Tibial nerve (tissue), 4 donors: ENCODE measurements around the gene FAM234A. TPM values are rescaled to one million over a fixed set of nuclear protein-coding genes. Genes with fewer than 3 reads are reported as not detected.
"Not testable (repeated sequence)": the region's sequence is repeated elsewhere in the genome, so short reads cannot be mapped to it uniquely, and the experiment has no call there.

ENCODE experiments used
- DNase-seq, 2 donors: peaks; one replicate each; pipeline ENCODE4 v3.0.0-alpha.2; 2019; ENCODE audit warnings: low spot score in 2 of 2
- H3K27ac ChIP-seq, 4 donors: fragments of 200-600 bp; sonication (generic) in 3 of 4; one replicate each; pipeline ENCODE4 v1.5.1; 2017 to 2019; ENCODE audit warnings: mild to moderate bottlenecking in 1 of 4
- H3K27me3 ChIP-seq, 2 donors: fragments of 200-600 bp; sonication (generic) in 1 of 2; one replicate each; pipeline versions ENCODE4 v1.5.1 to v1.6.0; 2017 to 2019
- H3K36me3 ChIP-seq, 3 donors: fragments of 200-600 bp; sonication (generic); one replicate each; pipeline ENCODE4 v1.5.1; 2018 to 2019
- H3K4me1 ChIP-seq, 4 donors: fragments of 200-600 bp; sonication (generic) in 3 of 4; one replicate each; pipeline ENCODE4 v1.5.1; 2017 to 2019
- H3K4me3 ChIP-seq, 4 donors: fragments of 200-600 bp; sonication (generic) in 3 of 4; one replicate each; pipeline ENCODE4 v1.5.1; 2017 to 2019; ENCODE audit warnings: mild to moderate bottlenecking in 1 of 4, moderate library complexity in 1 of 4
- H3K9me3 ChIP-seq, 4 donors: fragments of 200-600 bp; sonication (generic) in 3 of 4; one replicate each; pipeline ENCODE4 v1.5.1; 2017 to 2019
- EP300 ChIP-seq, 2 donors: sonication (generic); formaldehyde crosslinking; IDR thresholded peaks; one replicate each; pipeline ENCODE4 v1.6.1; 2017; ENCODE audit warnings: antibody characterized with exemption in 2 of 2, mild to moderate bottlenecking in 1 of 2
- POLR2A ChIP-seq, 2 donors: fragments of 450-650 bp; IDR thresholded peaks; one replicate each; pipeline ENCODE4 v1.6.1; 2017; ENCODE audit warnings: antibody characterized with exemption in 2 of 2, mild to moderate bottlenecking in 2 of 2, moderate library complexity in 2 of 2
- WGBS, 2 donors: methylation state at CpG; one replicate each; pipeline ENCODE4 v1.1.5; 2018; 5-methylcytosine and 5-hydroxymethylcytosine counted together
- total RNA-seq, 4 donors: library from RNA; depleted of rRNA; stranded (reverse); fragments of >200 nt; gene quantifications; one replicate each; pipeline ENCODE4 v1.1.0, GENCODE V29; 2016
- TF ChIP-seq, protein P1 (sequence below), 5 experiments: fragments of 200-600 bp in 3 of 5; fragments of 450-650 bp in 2 of 5; sonication (generic) in 3 of 5; IDR thresholded peaks; one replicate each; pipeline ENCODE4 v1.5.1; 2016 to 2019; ENCODE audit warnings: antibody characterized with exemption in 5 of 5, mild to moderate bottlenecking in 3 of 5, moderate library complexity in 2 of 5

The FAM234A gene
- total RNA-seq, 4 donors from 2014 or later, result 73.5 to 192 (median 99.0) TPM

DNA sequence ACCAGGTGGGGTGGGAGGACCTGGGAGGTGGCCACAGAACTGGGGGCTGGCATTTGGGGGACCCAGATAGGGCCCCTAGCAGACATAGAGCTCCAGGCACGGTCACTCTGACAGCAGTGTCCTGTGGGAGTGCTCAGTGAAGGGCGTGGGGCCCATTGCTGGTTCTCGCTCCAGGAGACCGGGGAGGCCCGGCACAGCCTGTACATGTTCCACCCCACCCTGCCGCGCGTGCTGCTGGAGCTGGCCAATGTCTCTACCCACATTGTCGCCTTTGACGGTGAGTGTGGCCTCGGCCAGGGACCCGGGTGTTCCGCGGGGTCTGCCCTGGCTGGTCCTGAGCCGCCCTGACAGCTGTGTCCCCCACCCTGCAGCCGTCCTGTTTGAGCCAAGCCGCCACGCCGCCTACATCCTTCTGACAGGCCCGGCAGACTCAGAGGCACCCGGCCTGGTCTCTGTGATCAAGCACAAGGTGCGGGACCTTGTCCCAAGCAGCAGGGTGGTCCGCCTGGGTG, 29.9 kb downstream of the FAM234A start:
- TF ChIP-seq POLR2A (IDR thresholded peaks at IDR 0.05), result no peak
- TF ChIP-seq EP300 (IDR thresholded peaks at IDR 0.05), result no peak
- TF ChIP-seq, protein P1, sequence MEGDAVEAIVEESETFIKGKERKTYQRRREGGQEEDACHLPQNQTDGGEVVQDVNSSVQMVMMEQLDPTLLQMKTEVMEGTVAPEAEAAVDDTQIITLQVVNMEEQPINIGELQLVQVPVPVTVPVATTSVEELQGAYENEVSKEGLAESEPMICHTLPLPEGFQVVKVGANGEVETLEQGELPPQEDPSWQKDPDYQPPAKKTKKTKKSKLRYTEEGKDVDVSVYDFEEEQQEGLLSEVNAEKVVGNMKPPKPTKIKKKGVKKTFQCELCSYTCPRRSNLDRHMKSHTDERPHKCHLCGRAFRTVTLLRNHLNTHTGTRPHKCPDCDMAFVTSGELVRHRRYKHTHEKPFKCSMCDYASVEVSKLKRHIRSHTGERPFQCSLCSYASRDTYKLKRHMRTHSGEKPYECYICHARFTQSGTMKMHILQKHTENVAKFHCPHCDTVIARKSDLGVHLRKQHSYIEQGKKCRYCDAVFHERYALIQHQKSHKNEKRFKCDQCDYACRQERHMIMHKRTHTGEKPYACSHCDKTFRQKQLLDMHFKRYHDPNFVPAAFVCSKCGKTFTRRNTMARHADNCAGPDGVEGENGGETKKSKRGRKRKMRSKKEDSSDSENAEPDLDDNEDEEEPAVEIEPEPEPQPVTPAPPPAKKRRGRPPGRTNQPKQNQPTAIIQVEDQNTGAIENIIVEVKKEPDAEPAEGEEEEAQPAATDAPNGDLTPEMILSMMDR (IDR thresholded peaks at IDR 0.05), result no peak
- WGBS, 2 donors, result 83 to 90% methylated on average over 19 to 20 of the region's 23 CpGs
- Histone ChIP-seq H3K27me3 (no peaks in the 10 kb centered on the region), H3K36me3 (peaks cover 0 to 62% (median 9%) of the 10 kb centered on the region in 3 donors), H3K4me1 (peaks cover 0 to 16% (median 0%) of the 10 kb centered on the region in 4 donors), H3K27ac (peak overlapping the region in 1 of 4 donors; percentile 70), H3K9me3 (no peaks in the 10 kb centered on the region), H3K4me3 (no peak overlapping the region)
- no peak for DNase-seq

DNA sequence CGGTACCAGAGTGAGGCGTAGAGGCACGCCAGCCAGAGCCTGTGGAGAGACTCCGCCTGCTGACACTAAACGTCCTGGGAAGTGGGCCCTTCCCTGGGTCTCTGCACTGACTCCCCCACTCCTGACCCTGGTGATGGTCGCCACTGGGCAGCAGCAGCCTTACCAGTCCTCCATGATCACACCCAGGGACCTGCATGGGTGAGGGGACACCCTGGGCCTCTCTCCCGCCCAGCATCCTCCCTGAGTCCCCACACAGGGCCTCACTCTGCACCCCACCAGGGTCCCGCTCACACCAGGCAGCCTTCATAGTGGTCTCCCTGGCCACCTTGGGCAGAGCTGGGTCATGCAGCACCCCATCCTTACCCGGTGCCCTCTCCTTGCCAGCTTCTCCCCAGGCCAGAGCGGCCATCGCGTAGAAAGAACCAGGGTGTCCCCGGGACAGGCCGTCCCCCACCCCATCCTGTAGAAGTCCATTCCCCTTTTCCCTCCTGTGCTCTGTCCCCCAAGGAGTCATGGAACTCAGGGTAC, 30.4 kb downstream of the FAM234A start:
- TF ChIP-seq EP300 (IDR thresholded peaks at IDR 0.05), result no peak
- TF ChIP-seq POLR2A (IDR thresholded peaks at IDR 0.05), result no peak
- TF ChIP-seq, protein P1 (IDR thresholded peaks at IDR 0.05), result no peak
- no peaks in the 10 kb centered on the region for H3K9me3 ChIP-seq
- WGBS, 2 donors, result 84 to 94% methylated on average over 13 to 14 of the region's 14 CpGs
- H3K27me3 ChIP-seq, result no peaks in the 10 kb centered on the region
- no peak overlapping the region for H3K4me3 ChIP-seq
- peaks cover 0 to 16% (median 0%) of the 10 kb centered on the region in 4 donors for H3K4me1 ChIP-seq
- H3K36me3 ChIP-seq, result peaks cover 0 to 56% (median 9%) of the 10 kb centered on the region in 3 donors
- no peak for DNase-seq
- peak overlapping the region in 1 of 4 donors; percentile 70 for H3K27ac ChIP-seq

DNA sequence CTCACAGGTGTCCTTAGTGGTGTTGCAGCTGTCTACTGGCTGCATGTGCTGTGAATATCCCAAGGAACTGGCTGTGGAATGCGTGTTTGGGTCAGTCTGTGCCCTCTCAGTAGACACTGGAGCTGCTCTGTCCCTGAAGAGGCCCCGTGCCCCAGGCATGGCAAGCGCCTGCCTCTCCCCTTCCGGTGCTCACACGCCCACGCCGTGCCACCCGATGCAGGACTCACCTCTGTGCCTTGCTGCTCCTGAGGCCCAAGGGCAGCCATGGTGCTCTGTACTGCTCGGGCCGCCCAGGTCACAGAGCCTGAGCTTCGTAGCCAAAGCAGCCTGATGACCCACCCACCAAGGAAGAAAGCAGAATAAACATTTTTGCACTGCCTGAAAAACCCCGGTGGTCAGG, 31.1 kb downstream of the FAM234A start:
- Histone ChIP-seq H3K4me3 (no peak overlapping the region), H3K9me3 (no peaks in the 10 kb centered on the region), H3K4me1 (peaks cover 0 to 16% (median 0%) of the 10 kb centered on the region in 4 donors), H3K27me3 (no peaks in the 10 kb centered on the region), H3K36me3 (peaks cover 0 to 56% (median 9%) of the 10 kb centered on the region in 3 donors), H3K27ac (peak overlapping the region in 1 of 4 donors; percentile 70)
- TF ChIP-seq POLR2A (IDR thresholded peaks at IDR 0.05) (no peak), EP300 (IDR thresholded peaks at IDR 0.05) (no peak)
- TF ChIP-seq, protein P1 (IDR thresholded peaks at IDR 0.05), result no peak
- 43 to 54% methylated on average over 5 to 12 of the region's 12 CpGs for WGBS, 2 donors
- DNase-seq, result no peak

DNA sequence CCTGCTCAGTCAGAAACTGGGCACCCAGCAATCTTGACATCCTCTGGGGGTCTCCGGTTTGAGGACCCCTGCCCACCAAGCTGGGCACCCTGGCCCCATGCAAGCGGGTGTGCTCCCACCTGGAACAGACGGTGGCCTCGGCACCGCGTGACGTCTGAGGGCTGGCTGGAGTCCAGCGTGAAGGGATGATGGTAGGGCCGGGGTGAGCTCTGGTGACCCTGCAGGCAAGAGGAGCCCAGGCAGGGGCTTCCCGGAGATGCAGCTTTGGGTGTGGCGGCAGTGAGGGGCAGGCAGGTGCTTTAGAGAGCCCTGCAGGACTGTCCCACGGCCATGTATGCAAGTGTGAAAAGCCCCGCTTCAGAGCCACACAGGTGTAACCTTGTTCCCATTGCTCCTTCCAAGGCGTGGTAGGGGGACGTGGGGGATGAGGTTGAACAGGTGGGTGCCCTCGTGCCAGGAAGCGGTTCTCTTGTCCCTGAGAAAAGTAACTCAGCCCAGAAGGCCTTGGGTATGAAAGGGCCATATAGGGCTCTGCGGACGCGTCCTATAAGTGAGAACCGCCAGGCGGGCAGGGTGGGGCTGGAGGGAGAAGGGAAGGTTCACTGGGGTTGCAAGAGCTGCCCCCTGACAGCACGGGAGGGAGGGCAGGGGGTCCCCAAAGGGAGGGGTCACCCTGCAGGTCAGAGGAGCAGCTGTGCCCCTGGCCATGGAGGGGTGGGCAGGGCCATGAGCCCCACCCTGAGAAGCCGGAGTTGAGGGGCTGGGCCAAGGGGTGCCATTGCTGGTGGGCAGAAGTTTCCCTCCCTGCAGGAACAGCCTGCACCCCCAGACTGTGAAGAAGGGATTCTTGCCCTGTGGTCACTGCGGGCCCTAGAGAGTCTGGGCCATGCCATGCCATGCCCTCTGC, 31.9 kb downstream of the FAM234A start:
- Histone ChIP-seq H3K4me3 (no peak overlapping the region), H3K4me1 (peaks cover 0 to 16% (median 0%) of the 10 kb centered on the region in 4 donors), H3K9me3 (no peaks in the 10 kb centered on the region), H3K27me3 (no peaks in the 10 kb centered on the region), H3K27ac (peak overlapping the region in 1 of 4 donors; percentile 70), H3K36me3 (peaks cover 0 to 52% (median 9%) of the 10 kb centered on the region in 3 donors)
- TF ChIP-seq, protein P1 (IDR thresholded peaks at IDR 0.05), result no peak
- TF ChIP-seq POLR2A (IDR thresholded peaks at IDR 0.05), result no peak
- no peak for TF ChIP-seq EP300 (IDR thresholded peaks at IDR 0.05)
- DNase-seq, result no peak
- 62 to 67% methylated on average over 24 to 25 of the region's 25 CpGs for WGBS, 2 donors

DNA sequence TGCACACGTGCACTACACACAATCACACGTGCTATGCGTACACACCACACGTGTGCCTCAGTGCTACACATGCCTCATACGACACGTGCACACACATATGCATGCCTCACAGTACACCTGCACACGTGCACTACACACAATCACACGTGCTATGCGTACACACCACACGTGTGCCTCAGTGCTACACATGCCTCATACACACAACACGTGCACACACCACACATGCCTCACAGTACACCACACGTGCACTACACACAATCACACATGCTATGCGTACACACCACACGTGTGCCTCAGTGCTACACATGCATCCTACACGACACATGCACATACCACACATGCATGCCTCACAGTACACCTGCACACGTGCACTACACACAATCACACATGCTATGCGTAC, 32.9 kb downstream of the FAM234A start:
- H3K27me3 ChIP-seq, DNase-seq, H3K9me3 ChIP-seq, H3K4me3 ChIP-seq, H3K27ac ChIP-seq: not testable (repeated sequence)
- Histone ChIP-seq H3K4me1 (peaks cover 0 to 16% (median 0%) of the 10 kb centered on the region in 4 donors), H3K36me3 (peaks cover 0 to 42% (median 4%) of the 10 kb centered on the region in 3 donors)
- 88% methylated on average over 17 of the region's 17 CpGs for WGBS, 2 donors
